22Rv1 (cell line): Measurements from ENCODE around the gene FOXO6.

Source experiments
- CTCF ChIP-seq: fragments of 450-650 bp; IDR thresholded peaks from 2 replicates; pipeline ENCODE4 v1.5.1; 2017; ENCODE audit warnings: mild to moderate bottlenecking
- ZFX ChIP-seq: fragments of 450-650 bp; IDR thresholded peaks from 2 replicates; pipeline ENCODE4 v1.6.1; 2017; ENCODE audit warnings: antibody characterized with exemption, borderline replicate concordance

GRCh38 chr1:41373373-41373772 lies 12.1 kb downstream of the FOXO6 start:
- TF ChIP-seq CTCF (no peak), ZFX (no peak)
